Spinal cord (tissue), 10 donors: ENCODE measurements around the gene ZNF662. TPM values are rescaled to one million over a fixed set of nuclear protein-coding genes. Genes with fewer than 3 reads are reported as not detected.
A peak's percentile ranks its signal among the peaks of the same experiment; 100 is the strongest.
"Not testable (repeated sequence)": the region's sequence is repeated elsewhere in the genome, so short reads cannot be mapped to it uniquely, and the experiment has no call there.

Experiments used
- DNase-seq, 6 donors: peaks; one replicate each; pipeline versions ENCODE4 v3.0.0 to v3.0.0-alpha.2; 2013 to 2015; ENCODE audit warnings: low spot score in 6 of 6, low read depth in 4 of 6
- H3K27ac ChIP-seq: one replicate; pipeline ENCODE4 v1.5.1; 2013; ENCODE audit warnings: low read depth, low read length, control low read depth
- H3K27me3 ChIP-seq: one replicate; pipeline ENCODE4 v1.6.1; 2013; ENCODE audit warnings: low read length; ENCODE audit not compliant: control insufficient read depth, insufficient read depth
- H3K36me3 ChIP-seq: one replicate; pipeline ENCODE4 v1.6.1; 2013; ENCODE audit warnings: low read length; ENCODE audit not compliant: control insufficient read depth, insufficient read depth
- H3K4me1 ChIP-seq: one replicate; pipeline ENCODE4 v1.6.1; 2013; ENCODE audit warnings: low read length; ENCODE audit not compliant: control insufficient read depth, insufficient read depth
- H3K4me3 ChIP-seq: one replicate; pipeline ENCODE4 v1.5.1; 2013; ENCODE audit warnings: low read depth, low read length, control low read depth
- H3K9me3 ChIP-seq: one replicate; pipeline ENCODE4 v1.6.1; 2013; ENCODE audit warnings: low read length; ENCODE audit not compliant: control insufficient read depth, insufficient read depth
- WGBS: methylation state at CpG from one replicate; pipeline ENCODE4 v1.1.5; 2013; ENCODE audit warnings: missing lambda C conversion rate; ENCODE audit not compliant: insufficient coverage; 5-methylcytosine and 5-hydroxymethylcytosine counted together
- polyA plus RNA-seq, 2 donors: library from polyadenylated mRNA; unstranded; fragments of 120-200 nt; gene quantifications; one replicate each; pipeline ENCODE4 v1.2.1, GENCODE V29; 2013; ENCODE audit not compliant: insufficient read length in 2 of 2
- total RNA-seq, 2 donors: library from RNA; depleted of rRNA in 1 of 2; stranded (reverse); fragments of 120-200 nt in 1 of 2; fragments of >200 nt in 1 of 2; gene quantifications; one replicate each; pipeline versions ENCODE4 v1.2.3 to v1.2.4, GENCODE V29; 2013 to 2014
- donor health status: healthy.

The ZNF662 gene
- total and polyA plus RNA-seq, 4 donors: 15.8 to 27.5 (median 25.0) TPM

GRCh38 chr3:42874749-42875148 lies 31.2 kb upstream of the ZNF662 start:
- Histone ChIP-seq H3K4me1 (peaks cover 15% of the 10 kb centered on the region), H3K27me3 (no peaks in the 10 kb centered on the region), H3K9me3 (no peaks in the 10 kb centered on the region), H3K36me3 (no peaks in the 10 kb centered on the region), H3K27ac (no peak overlapping the region), H3K4me3 (no peak overlapping the region)
- DNase-seq: no peak
- WGBS: 91% methylated on average over 10 of the region's 10 CpGs

- Histone ChIP-seq H3K4me3 (no peak within 1 kb of the TSS), H3K4me1 (peaks cover 19% of the 10 kb centered on the region), H3K27me3 (no peaks in the 10 kb centered on the region), H3K9me3 (no peaks in the 10 kb centered on the region), H3K36me3 (no peaks in the 10 kb centered on the region), H3K27ac (no peak within 1 kb of the TSS)
- WGBS: 90% methylated on average over 12 of the region's 13 CpGs
- no peak for DNase-seq
Measured at GRCh38 chr3:42875325-42876151, 30.4 kb upstream of the ZNF662 start, which contains the start of gene CYP8B1. TSS of gene CYP8B1 (minus strand) at chr3:42875879. CDS start at chr3:42875816, 63 bp downstream.

- Histone ChIP-seq H3K27ac (no peak overlapping the region), H3K4me1 (peaks cover 25% of the 10 kb centered on the region), H3K9me3 (no peaks in the 10 kb centered on the region), H3K4me3 (no peak overlapping the region), H3K36me3 (no peaks in the 10 kb centered on the region), H3K27me3 (no peaks in the 10 kb centered on the region)
- WGBS: 100% methylated on average over 1 of the region's 1 CpG
- DNase-seq: no peak
Measured at GRCh38 chr3:42876401-42876800, 29.5 kb upstream of the ZNF662 start.

GRCh38 chr3:42876940-42877720 lies 28.8 kb upstream of the ZNF662 start:
- H3K36me3 ChIP-seq: no peaks in the 10 kb centered on the region
- no peak overlapping the region for H3K27ac ChIP-seq
- H3K4me1 ChIP-seq: peaks cover 20% of the 10 kb centered on the region
- no peak overlapping the region for H3K4me3 ChIP-seq
- 61% methylated on average over 4 of the region's 7 CpGs for WGBS
- no peak for DNase-seq
- H3K27me3 ChIP-seq: no peaks in the 10 kb centered on the region
- H3K9me3 ChIP-seq: no peaks in the 10 kb centered on the region

GRCh38 chr3:42877881-42878280 lies 28.1 kb upstream of the ZNF662 start:
- Histone ChIP-seq H3K4me1 (peaks cover 19% of the 10 kb centered on the region), H3K27me3 (no peaks in the 10 kb centered on the region), H3K9me3 (no peaks in the 10 kb centered on the region), H3K36me3 (no peaks in the 10 kb centered on the region), H3K4me3 (no peak overlapping the region), H3K27ac (no peak overlapping the region)
- DNase-seq: peak in 1 of 6 donors; percentile 41
- WGBS: no CpG with 5 or more reads among the region's 2 CpGs

GRCh38 chr3:42880183-42880582 lies 25.8 kb upstream of the ZNF662 start:
- no peaks in the 10 kb centered on the region for H3K9me3 ChIP-seq
- WGBS: 91% methylated on average over 4 of the region's 9 CpGs
- no peaks in the 10 kb centered on the region for H3K27me3 ChIP-seq
- H3K4me3 ChIP-seq: peak overlapping the region; percentile 67
- H3K4me1 ChIP-seq: peaks cover 19% of the 10 kb centered on the region
- H3K27ac ChIP-seq: no peak overlapping the region
- DNase-seq: peak in 1 of 6 donors; percentile 11
- no peaks in the 10 kb centered on the region for H3K36me3 ChIP-seq

- Histone ChIP-seq H3K4me3 (peak overlapping the region; percentile 67), H3K4me1 (peaks cover 19% of the 10 kb centered on the region), H3K9me3 (no peaks in the 10 kb centered on the region), H3K27ac (no peak overlapping the region), H3K36me3 (no peaks in the 10 kb centered on the region), H3K27me3 (no peaks in the 10 kb centered on the region)
- DNase-seq: peak in 5 of 6 donors; percentile 60 to 96 (median 64)
- 5% methylated on average over 52 of the region's 61 CpGs for WGBS
Measured at GRCh38 chr3:42880601-42881451, 25.1 kb upstream of the ZNF662 start.

- H3K27ac ChIP-seq, DNase-seq, H3K27me3 ChIP-seq, H3K36me3 ChIP-seq, H3K4me3 ChIP-seq, H3K9me3 ChIP-seq: not testable (repeated sequence)
- peaks cover 14% of the 10 kb centered on the region for H3K4me1 ChIP-seq
- 100% methylated on average over 1 of the region's 6 CpGs for WGBS
Measured at GRCh38 chr3:42883251-42883930, 22.6 kb upstream of the ZNF662 start.

- 75% methylated on average over 2 of the region's 2 CpGs for WGBS
- no peaks in the 10 kb centered on the region for H3K36me3 ChIP-seq
- H3K27ac ChIP-seq: no peak overlapping the region
- peaks cover 14% of the 10 kb centered on the region for H3K4me1 ChIP-seq
- no peaks in the 10 kb centered on the region for H3K9me3 ChIP-seq
- peaks cover 3% of the 10 kb centered on the region for H3K27me3 ChIP-seq
- no peak overlapping the region for H3K4me3 ChIP-seq
- DNase-seq: no peak
Measured at GRCh38 chr3:42884324-42884723, 21.6 kb upstream of the ZNF662 start.
